ENCODE measurements around the gene WFDC1. TPM values are rescaled to one million over a fixed set of nuclear protein-coding genes. Genes with fewer than 3 reads are reported as not detected.

Gene WFDC1
- total and polyA plus RNA-seq, 7 donors, result 3.0 to 173 (median 15.3) TPM

DNA sequence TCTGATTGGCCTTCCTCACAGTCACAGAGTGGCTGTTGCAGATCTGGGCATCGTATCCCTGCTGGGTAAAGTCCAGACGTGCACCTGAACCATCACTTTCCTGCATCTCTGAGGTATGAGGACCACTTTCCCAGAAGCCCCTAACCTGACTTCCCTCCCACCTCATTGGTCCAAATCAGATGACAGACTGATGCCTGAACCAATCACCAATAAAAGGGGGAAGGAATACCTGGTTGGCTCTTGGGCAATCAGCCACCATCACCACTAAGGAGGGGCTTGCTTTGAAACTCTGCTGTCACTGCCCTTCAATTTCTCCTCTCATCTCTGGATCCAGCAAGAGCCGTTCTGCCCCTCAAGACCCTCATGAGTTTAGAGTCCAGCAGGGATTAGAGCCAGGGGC lies 13.6 kb upstream of the WFDC1 start:
- Histone ChIP-seq H3K4me1 (peaks cover 0 to 19% (median 15%) of the 10 kb centered on the region in 4 donors), H3K27ac (no peak overlapping the region), H3K36me3 (no peaks in the 10 kb centered on the region), H3K4me3 (no peak overlapping the region), H3K9me3 (no peaks in the 10 kb centered on the region), H3K27me3 (no peaks in the 10 kb centered on the region)
- TF ChIP-seq EP300 (IDR thresholded peaks at IDR 0.05), result no peak
- TF ChIP-seq, protein P1, sequence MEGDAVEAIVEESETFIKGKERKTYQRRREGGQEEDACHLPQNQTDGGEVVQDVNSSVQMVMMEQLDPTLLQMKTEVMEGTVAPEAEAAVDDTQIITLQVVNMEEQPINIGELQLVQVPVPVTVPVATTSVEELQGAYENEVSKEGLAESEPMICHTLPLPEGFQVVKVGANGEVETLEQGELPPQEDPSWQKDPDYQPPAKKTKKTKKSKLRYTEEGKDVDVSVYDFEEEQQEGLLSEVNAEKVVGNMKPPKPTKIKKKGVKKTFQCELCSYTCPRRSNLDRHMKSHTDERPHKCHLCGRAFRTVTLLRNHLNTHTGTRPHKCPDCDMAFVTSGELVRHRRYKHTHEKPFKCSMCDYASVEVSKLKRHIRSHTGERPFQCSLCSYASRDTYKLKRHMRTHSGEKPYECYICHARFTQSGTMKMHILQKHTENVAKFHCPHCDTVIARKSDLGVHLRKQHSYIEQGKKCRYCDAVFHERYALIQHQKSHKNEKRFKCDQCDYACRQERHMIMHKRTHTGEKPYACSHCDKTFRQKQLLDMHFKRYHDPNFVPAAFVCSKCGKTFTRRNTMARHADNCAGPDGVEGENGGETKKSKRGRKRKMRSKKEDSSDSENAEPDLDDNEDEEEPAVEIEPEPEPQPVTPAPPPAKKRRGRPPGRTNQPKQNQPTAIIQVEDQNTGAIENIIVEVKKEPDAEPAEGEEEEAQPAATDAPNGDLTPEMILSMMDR (IDR thresholded peaks at IDR 0.05), result no peak
- no peak for TF ChIP-seq POLR2A (IDR thresholded peaks at IDR 0.05)
- no peak for TF ChIP-seq POLR2AphosphoS5 (IDR thresholded peaks at IDR 0.05)
- WGBS, 2 donors, result 86 to 90% methylated on average over 3 of the region's 3 CpGs
- intact Hi-C loops (cut with DNase I), result no loop called here
- no peak for DNase-seq

DNA sequence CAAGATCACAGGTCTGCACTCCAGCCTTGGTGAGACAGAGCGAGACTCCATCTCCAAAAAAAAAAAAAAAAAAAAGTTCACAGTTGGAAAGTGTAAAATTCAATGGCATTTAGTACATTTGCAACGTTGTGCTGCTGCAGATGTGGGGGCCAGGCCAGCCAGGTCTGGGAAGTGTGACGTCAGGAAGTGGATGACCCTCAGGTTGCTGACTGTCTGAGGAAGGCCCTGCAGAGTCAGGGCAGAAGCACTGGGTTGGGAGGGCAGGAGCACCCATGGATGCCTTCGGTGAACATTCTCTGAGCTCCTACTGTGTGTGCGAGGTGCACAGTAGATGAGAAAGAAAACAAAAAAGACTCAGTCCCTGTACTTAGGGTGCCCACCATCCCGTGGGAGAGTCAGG lies 12.1 kb upstream of the WFDC1 start:
- DNase-seq, result no peak
- TF ChIP-seq POLR2AphosphoS5 (IDR thresholded peaks at IDR 0.05), result no peak
- TF ChIP-seq EP300 (IDR thresholded peaks at IDR 0.05), result no peak
- TF ChIP-seq, protein P1 (IDR thresholded peaks at IDR 0.05), result no peak
- TF ChIP-seq POLR2A (IDR thresholded peaks at IDR 0.05), result no peak
- WGBS, 2 donors, result 82 to 83% methylated on average over 6 of the region's 6 CpGs
- Histone ChIP-seq H3K27ac (no peak overlapping the region), H3K4me3 (no peak overlapping the region), H3K27me3 (no peaks in the 10 kb centered on the region), H3K4me1 (peaks cover 0 to 29% (median 25%) of the 10 kb centered on the region in 4 donors), H3K36me3 (no peaks in the 10 kb centered on the region), H3K9me3 (no peaks in the 10 kb centered on the region)
- intact Hi-C loops (cut with DNase I), result no loop called here

DNA sequence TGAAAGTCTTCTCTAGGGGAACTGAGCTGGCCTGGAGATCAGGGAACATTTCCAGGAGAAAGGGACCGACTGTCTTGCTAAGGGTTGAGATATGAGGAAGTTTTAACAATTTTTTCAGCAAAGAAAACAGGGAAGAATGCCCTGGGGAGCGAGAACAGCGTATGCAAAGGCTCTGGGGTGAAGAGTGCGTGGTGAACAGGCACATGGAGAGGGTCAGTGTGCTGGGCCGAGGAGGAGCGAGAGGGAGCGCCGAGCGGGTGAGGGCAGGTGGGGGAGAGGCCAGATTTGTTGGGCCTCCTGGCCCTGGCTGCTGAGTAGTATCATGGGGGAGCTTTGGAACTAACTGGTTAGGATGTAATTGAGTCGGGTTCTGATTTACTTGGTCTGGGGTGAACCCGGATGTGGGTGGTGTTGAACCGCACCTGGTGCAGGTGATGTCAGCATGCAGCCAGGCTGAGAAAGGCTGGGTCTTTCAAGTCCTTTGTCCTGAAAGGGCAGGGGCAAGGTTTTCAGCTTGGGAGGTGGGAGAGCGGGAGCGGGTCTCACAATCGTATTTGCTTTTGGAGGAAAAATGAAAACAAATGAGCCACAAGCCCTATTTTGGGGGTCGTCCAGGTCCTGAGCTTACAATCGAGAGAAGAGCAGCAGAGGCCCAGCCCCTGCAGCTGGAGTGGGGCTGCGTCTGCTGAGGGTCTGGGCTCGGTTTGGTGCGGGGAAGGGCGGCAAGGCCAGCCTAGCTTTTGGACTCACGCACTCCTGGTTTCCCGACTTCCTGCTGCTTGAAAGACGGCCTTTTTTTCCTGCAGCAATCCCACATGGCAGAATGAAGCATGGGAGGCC lies 11.1 kb upstream of the WFDC1 start:
- TF ChIP-seq POLR2AphosphoS5 (IDR thresholded peaks at IDR 0.05) (no peak), EP300 (IDR thresholded peaks at IDR 0.05) (no peak), POLR2A (IDR thresholded peaks at IDR 0.05) (no peak)
- TF ChIP-seq, protein P1 (IDR thresholded peaks at IDR 0.05), result no peak
- Histone ChIP-seq H3K4me1 (peaks cover 0 to 29% (median 25%) of the 10 kb centered on the region in 4 donors), H3K36me3 (no peaks in the 10 kb centered on the region), H3K27me3 (no peaks in the 10 kb centered on the region), H3K27ac (peak overlapping the region; percentile 17 to 75 (median 44)), H3K4me3 (no peak overlapping the region), H3K9me3 (no peaks in the 10 kb centered on the region)
- WGBS, 2 donors, result 72 to 77% methylated on average over 24 of the region's 24 CpGs
- no peak for DNase-seq
- intact Hi-C loops (cut with DNase I), result no loop called here

DNA sequence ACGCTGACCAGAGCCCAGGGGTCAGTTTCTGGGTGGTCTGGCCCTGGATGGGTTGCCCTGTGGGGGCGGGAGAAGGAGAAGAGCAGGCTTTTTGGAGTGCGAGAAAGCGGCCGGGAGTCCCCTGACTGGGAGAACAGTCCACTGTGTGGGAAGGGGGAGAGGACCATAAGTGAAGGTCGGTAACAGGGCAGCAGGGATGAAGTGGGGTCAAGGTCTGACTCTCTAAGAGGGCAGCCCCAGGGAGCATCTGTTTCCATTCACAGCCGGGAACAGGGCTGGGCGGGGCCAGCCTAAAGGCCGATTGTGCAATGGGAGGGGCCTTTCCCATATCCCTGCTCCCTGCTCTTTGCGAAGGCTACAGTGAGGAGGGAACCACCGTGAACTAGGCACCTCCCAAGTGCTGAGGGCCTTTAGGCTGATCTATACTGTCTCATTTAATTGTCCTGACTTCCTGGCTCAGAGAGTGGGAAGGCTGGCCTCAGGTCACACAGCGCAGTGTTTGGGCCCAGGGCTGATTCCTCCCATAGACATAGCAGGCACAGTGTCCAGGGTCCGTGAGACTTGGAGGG lies 10.4 kb upstream of the WFDC1 start:
- 39 to 53% methylated on average over 13 of the region's 13 CpGs for WGBS, 2 donors
- TF ChIP-seq EP300 (IDR thresholded peaks at IDR 0.05) (peak in 1 of 4 donors; percentile 3), POLR2AphosphoS5 (IDR thresholded peaks at IDR 0.05) (peak; percentile 30 to 60 (median 44)), POLR2A (IDR thresholded peaks at IDR 0.05) (no peak)
- TF ChIP-seq, protein P1 (IDR thresholded peaks at IDR 0.05), result no peak
- Histone ChIP-seq H3K4me1 (peaks cover 0 to 29% (median 25%) of the 10 kb centered on the region in 4 donors), H3K4me3 (no peak overlapping the region), H3K27me3 (no peaks in the 10 kb centered on the region), H3K27ac (peak overlapping the region; percentile 17 to 75 (median 44)), H3K9me3 (no peaks in the 10 kb centered on the region), H3K36me3 (no peaks in the 10 kb centered on the region)
- intact Hi-C loops (cut with DNase I), result no loop called here
- peak; percentile 85 for DNase-seq

Measured in sigmoid colon (tissue), 7 donors.